CD4-positive, alpha-beta T cell treated with Interleukin-17A for 1 hour (primary cell): ENCODE results near the gene SAMD15.
"Not testable (repeated sequence)": the region's sequence is repeated elsewhere in the genome, so short reads cannot be mapped to it uniquely, and the experiment has no call there.

Experiments used
- DNase-seq: peaks from one replicate; pipeline ENCODE4 v3.0.0-alpha.2; 2020

The SAMD15 gene

GRCh38 chr14:77376771-77377501, at the start of gene SAMD15, which contains the start of gene TMED8:
Gene SAMD15, plus strand, starts transcription at chr14:77377379. Its CDS starts 40 bp downstream, at chr14:77377419.
Gene TMED8, minus strand, starts transcription at chr14:77377094. Its CDS starts 41 bp downstream, at chr14:77377053.
- DNase-seq: peak; percentile 84

- no peak for DNase-seq
These were observed 47.3 kb upstream of the SAMD15 start for GRCh38 chr14:77329872-77330271.

- DNase-seq: no peak
These were observed 41.6 kb upstream of the SAMD15 start for GRCh38 chr14:77335576-77335975.

GRCh38 chr14:77337255-77337654, 39.9 kb upstream of the SAMD15 start:
- not testable (repeated sequence) for DNase-seq

GRCh38 chr14:77337880-77338279, 39.3 kb upstream of the SAMD15 start:
- no peak for DNase-seq

- no peak for DNase-seq
These were observed 38.9 kb upstream of the SAMD15 start for GRCh38 chr14:77338302-77338701.

- DNase-seq: no peak
These were observed 37.8 kb upstream of the SAMD15 start for GRCh38 chr14:77339407-77339806.

GRCh38 chr14:77340389-77340788, 36.8 kb upstream of the SAMD15 start:
- no peak for DNase-seq

- no peak for DNase-seq
These were observed 34.3 kb upstream of the SAMD15 start for GRCh38 chr14:77342726-77343397.

- no peak for DNase-seq
These were observed 33.5 kb upstream of the SAMD15 start for GRCh38 chr14:77343662-77344061.

GRCh38 chr14:77344377-77344996, 32.7 kb upstream of the SAMD15 start:
- DNase-seq: no peak

GRCh38 chr14:77346495-77346894, 30.7 kb upstream of the SAMD15 start:
- DNase-seq: no peak

- DNase-seq: no peak
These were observed 29.4 kb upstream of the SAMD15 start for GRCh38 chr14:77347751-77348150.

- no peak for DNase-seq
These were observed 23.6 kb upstream of the SAMD15 start for GRCh38 chr14:77353469-77354141.

GRCh38 chr14:77355811-77356210, 21.4 kb upstream of the SAMD15 start:
- DNase-seq: no peak

GRCh38 chr14:77356899-77357298, 20.3 kb upstream of the SAMD15 start:
- DNase-seq: no peak

- no peak for DNase-seq
These were observed 17.6 kb upstream of the SAMD15 start for GRCh38 chr14:77359626-77360025.

- DNase-seq: no peak
These were observed 13.0 kb upstream of the SAMD15 start for GRCh38 chr14:77364146-77364545.

- DNase-seq: peak; percentile 46
These were observed 7.9 kb upstream of the SAMD15 start for GRCh38 chr14:77369285-77369684.

- DNase-seq: peak; percentile 22
These were observed 4.8 kb upstream of the SAMD15 start for GRCh38 chr14:77372304-77372841.

GRCh38 chr14:77375164-77375950, 1.8 kb upstream of the SAMD15 start:
- no peak for DNase-seq
